Peyer's patch (tissue), 4 donors: Measurements from ENCODE around the gene SIPA1L3. TPM values are rescaled to one million over a fixed set of nuclear protein-coding genes. Genes with fewer than 3 reads are reported as not detected.

Experiments
- DNase-seq, 3 donors: peaks; one replicate each; pipeline ENCODE4 v3.0.0-alpha.2; 2017 to 2019
- H3K27ac ChIP-seq, 4 donors: fragments of 200-600 bp; sonication (generic); one replicate each; pipeline ENCODE4 v1.5.1; 2016 to 2019
- H3K27me3 ChIP-seq, 2 donors: fragments of 200-600 bp; sonication (generic); one replicate each; pipeline ENCODE4 v1.5.1; 2019
- H3K36me3 ChIP-seq, 3 donors: fragments of 200-600 bp; sonication (generic); one replicate each; pipeline ENCODE4 v1.5.1; 2016 to 2019
- H3K4me1 ChIP-seq, 4 donors: fragments of 200-600 bp; sonication (generic); one replicate each; pipeline ENCODE4 v1.5.1; 2016 to 2019
- H3K4me3 ChIP-seq, 4 donors: fragments of 200-600 bp; sonication (generic); 1 replicate in 3 of 4; 2 replicates in 1 of 4; pipeline ENCODE4 v1.5.1; 2016 to 2019; ENCODE audit warnings: mild to moderate bottlenecking in 1 of 4
- H3K9me3 ChIP-seq, 4 donors: fragments of 200-600 bp; sonication (generic); one replicate each; pipeline ENCODE4 v1.5.1; 2016 to 2019; ENCODE audit warnings: mild to moderate bottlenecking in 1 of 4
- POLR2A ChIP-seq, 2 donors: fragments of 450-650 bp; IDR thresholded peaks; one replicate each; pipeline ENCODE4 v1.5.1; 2017; ENCODE audit warnings: antibody characterized with exemption in 2 of 2, mild to moderate bottlenecking in 2 of 2, moderate library complexity in 2 of 2
- total RNA-seq, 4 donors: library from RNA; depleted of rRNA; stranded (reverse); fragments of >200 nt; gene quantifications; one replicate each; pipeline ENCODE4 v1.1.0, GENCODE V29; 2016
- TF ChIP-seq, protein P1 (sequence below), 6 experiments: fragments of 450-650 bp in 4 of 6; fragments of 200-600 bp in 2 of 6; sonication (generic) in 1 of 6; IDR thresholded peaks; one replicate each; pipeline ENCODE4 v1.5.1; 2017 to 2019; ENCODE audit warnings: antibody characterized with exemption in 6 of 6, mild to moderate bottlenecking in 3 of 6, moderate library complexity in 1 of 6

SIPA1L3 gene
- total RNA-seq, 4 donors from 2014 or later: 63.5 to 304 (median 264) TPM

DNA sequence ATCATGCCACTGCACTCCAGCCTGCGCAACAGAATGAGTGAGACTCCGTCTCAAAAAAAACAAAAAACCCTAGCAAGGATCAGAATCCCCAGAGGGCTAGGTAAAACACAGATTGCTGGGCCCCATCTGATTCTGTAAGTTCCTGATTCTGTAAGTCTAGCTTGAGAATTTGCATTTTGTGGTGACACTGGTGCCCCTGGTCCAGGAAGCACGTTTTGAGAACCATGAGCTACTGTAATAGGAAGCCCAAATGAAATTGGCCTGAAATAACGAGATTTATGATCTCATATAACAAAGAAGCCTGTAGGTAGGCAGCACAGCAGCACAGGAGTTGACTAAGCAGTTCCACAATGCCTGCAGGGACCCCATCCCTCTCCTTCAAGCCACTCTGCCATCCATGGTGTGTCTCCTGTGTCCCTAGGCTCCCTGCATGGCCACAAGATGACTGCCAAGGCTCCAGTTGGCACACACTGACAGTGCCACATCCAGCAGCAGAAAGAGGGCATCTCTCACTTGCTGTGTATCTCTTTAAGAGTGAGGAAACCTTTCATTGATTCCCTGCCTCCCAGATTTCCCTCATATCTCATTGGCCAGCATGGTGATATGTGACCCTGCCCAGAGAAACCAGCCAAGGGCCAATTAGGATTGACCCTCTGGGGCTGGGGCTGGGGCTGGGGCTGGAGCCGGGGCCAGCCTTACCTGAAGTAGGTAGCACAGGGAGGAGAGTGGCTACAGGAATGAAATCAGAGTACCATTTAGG lies 21.7 kb downstream of the SIPA1L3 start:
- Histone ChIP-seq H3K36me3 (no peaks in the 10 kb centered on the region), H3K4me3 (peak overlapping the region in 1 of 4 donors; percentile 22), H3K27ac (peak overlapping the region; percentile 15 to 82 (median 39)), H3K27me3 (no peaks in the 10 kb centered on the region), H3K9me3 (no peaks in the 10 kb centered on the region), H3K4me1 (peaks cover 0 to 52% (median 11%) of the 10 kb centered on the region in 4 donors)
- DNase-seq: peak in 2 of 3 donors; percentile 73 to 77
- TF ChIP-seq POLR2A (IDR thresholded peaks at IDR 0.05): no peak
- TF ChIP-seq, protein P1, sequence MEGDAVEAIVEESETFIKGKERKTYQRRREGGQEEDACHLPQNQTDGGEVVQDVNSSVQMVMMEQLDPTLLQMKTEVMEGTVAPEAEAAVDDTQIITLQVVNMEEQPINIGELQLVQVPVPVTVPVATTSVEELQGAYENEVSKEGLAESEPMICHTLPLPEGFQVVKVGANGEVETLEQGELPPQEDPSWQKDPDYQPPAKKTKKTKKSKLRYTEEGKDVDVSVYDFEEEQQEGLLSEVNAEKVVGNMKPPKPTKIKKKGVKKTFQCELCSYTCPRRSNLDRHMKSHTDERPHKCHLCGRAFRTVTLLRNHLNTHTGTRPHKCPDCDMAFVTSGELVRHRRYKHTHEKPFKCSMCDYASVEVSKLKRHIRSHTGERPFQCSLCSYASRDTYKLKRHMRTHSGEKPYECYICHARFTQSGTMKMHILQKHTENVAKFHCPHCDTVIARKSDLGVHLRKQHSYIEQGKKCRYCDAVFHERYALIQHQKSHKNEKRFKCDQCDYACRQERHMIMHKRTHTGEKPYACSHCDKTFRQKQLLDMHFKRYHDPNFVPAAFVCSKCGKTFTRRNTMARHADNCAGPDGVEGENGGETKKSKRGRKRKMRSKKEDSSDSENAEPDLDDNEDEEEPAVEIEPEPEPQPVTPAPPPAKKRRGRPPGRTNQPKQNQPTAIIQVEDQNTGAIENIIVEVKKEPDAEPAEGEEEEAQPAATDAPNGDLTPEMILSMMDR (IDR thresholded peaks at IDR 0.05): no peak

DNA sequence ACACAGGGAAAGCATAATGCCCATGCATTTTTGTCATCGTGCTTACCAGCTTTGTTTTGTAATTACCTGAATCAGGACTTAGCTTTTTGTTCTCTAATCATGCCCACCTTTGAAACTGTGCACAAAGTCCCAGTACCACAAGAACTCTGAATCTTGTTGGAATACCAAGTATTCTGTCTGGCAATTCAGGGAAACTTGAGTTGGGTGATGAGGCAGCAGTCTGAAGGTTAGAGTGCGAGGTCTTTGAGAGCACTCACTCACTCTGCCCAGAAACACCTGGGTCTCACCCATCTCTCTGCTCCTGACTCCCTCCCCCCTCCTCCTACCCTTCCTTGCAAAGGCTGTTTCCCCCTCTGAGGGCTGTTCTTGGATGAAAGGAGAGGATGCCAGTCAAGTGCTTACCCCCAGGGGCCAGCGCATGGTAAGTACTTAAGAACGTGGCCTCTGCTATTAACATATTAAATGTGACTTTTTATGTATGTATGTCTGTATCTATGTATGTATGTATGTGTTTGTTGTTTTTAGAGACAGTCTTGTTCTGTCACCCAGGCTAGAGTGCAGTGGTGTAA lies 22.4 kb downstream of the SIPA1L3 start:
- Histone ChIP-seq H3K9me3 (no peaks in the 10 kb centered on the region), H3K27me3 (no peaks in the 10 kb centered on the region), H3K4me3 (peak overlapping the region in 1 of 4 donors; percentile 22), H3K27ac (peak overlapping the region; percentile 15 to 82 (median 39)), H3K4me1 (peaks cover 0 to 56% (median 11%) of the 10 kb centered on the region in 4 donors), H3K36me3 (no peaks in the 10 kb centered on the region)
- no peak for DNase-seq
- no peak for TF ChIP-seq POLR2A (IDR thresholded peaks at IDR 0.05)
- TF ChIP-seq, protein P1 (IDR thresholded peaks at IDR 0.05): no peak

DNA sequence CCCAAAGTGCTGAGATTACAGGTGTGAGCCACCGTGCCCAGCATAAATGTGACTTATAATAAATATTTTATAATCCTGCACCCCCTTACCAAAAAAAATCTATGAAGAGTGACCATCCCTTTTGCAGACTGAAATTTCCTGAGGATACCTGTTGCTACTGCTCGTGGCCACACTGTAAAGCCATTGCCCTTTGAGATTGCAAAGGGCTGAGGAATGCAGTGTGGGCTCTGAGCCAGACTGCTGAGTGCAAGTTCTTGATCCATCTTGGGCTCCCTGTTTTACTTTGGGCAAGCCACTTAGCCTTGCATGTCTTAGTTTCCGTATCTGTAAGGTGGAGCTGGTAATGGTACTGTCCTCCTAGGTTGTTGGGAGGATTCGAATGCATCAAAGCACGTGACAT lies 23.4 kb downstream of the SIPA1L3 start:
- peaks cover 0 to 57% (median 11%) of the 10 kb centered on the region in 4 donors for H3K4me1 ChIP-seq
- H3K9me3 ChIP-seq: no peaks in the 10 kb centered on the region
- peak overlapping the region in 3 of 4 donors; percentile 81 to 91 (median 86) for H3K27ac ChIP-seq
- H3K36me3 ChIP-seq: no peaks in the 10 kb centered on the region
- no peaks in the 10 kb centered on the region for H3K27me3 ChIP-seq
- TF ChIP-seq, protein P1 (IDR thresholded peaks at IDR 0.05): no peak
- no peak for TF ChIP-seq POLR2A (IDR thresholded peaks at IDR 0.05)
- peak in 1 of 3 donors; percentile 61 for DNase-seq
- H3K4me3 ChIP-seq: no peak overlapping the region

DNA sequence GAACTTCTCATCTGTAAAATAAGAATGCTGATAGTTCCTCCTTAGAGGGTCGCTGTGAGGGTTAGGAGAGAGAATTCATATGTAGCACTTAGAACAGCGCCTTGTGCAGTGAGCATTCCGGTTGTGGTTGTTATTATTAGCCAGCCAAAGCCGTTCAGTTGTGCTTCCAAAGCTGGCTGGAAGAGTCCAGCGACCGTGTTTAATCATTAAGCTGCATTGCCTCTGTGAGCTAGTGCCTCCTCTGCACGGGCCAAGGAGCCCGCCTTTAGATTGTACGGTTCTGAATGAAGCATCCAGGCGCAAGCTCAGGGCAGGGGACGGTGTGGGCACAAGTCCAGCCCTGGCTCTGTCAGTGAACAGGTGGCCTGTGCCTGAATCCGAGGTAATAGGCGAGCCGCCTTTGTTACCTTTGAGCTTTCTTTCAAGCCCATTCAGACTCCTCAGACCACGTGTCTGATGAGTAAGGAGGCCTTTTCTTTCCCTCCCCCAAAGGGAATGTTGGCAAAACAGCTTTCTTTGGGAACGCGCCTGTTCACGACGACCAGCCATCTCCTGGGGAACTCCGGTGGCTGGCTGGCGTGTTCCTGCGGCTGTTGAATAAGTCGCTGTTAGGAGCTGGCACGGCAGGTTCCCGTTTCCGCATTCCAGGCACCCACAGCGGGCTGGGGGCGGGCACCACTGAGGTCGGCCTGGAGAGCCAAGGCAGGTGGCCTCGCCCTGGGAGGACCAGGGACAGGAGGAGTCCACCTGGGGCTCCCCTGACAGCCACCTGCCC lies 25.1 kb downstream of the SIPA1L3 start:
- TF ChIP-seq, protein P1 (IDR thresholded peaks at IDR 0.05): peak in 1 of 6 experiments; percentile 6
- peak; percentile 22 to 45 for TF ChIP-seq POLR2A (IDR thresholded peaks at IDR 0.05)
- peak overlapping the region; percentile 64 to 91 (median 84) for H3K27ac ChIP-seq
- H3K9me3 ChIP-seq: no peaks in the 10 kb centered on the region
- H3K27me3 ChIP-seq: no peaks in the 10 kb centered on the region
- H3K4me3 ChIP-seq: peak overlapping the region; percentile 9 to 51 (median 38)
- H3K4me1 ChIP-seq: peaks cover 0 to 70% (median 10%) of the 10 kb centered on the region in 4 donors
- H3K36me3 ChIP-seq: no peaks in the 10 kb centered on the region
- peak; percentile 56 to 90 (median 89) for DNase-seq
